HG02623 (cell line): ENCODE data around the gene CERCAM.

Source experiments
- ATAC-seq: cut with Tn5 transposase; IDR thresholded peaks from one replicate; pipeline ENCODE4 v1.9.1; 2021; ENCODE audit warnings: moderate library complexity; ENCODE audit not compliant: unreplicated experiment

CERCAM gene

GRCh38 chr9:128454991-128455390, 34.3 kb downstream of the CERCAM start:
- no peak for ATAC-seq

GRCh38 chr9:128455849-128456612, 35.4 kb downstream of the CERCAM start, which contains the start of gene ODF2:
Gene ODF2 (plus strand): TSS chr9:128456006. CDS start chr9:128456092, 86 bp downstream.
- peak; percentile 83 for ATAC-seq

GRCh38 chr9:128456613-128457061, 36.0 kb downstream of the CERCAM start:
- ATAC-seq = peak; percentile 41

- ATAC-seq = no peak
Measured at GRCh38 chr9:128457207-128457606, 36.5 kb downstream of the CERCAM start.

- ATAC-seq = no peak
Measured at GRCh38 chr9:128459011-128459410, 38.4 kb downstream of the CERCAM start.

- ATAC-seq = no peak
Measured at GRCh38 chr9:128469070-128469469, 48.4 kb downstream of the CERCAM start.

GRCh38 chr9:128470560-128470959, 49.9 kb downstream of the CERCAM start:
- no peak for ATAC-seq

GRCh38 chr9:128473104-128473503, 52.4 kb downstream of the CERCAM start:
- no peak for ATAC-seq

- no peak for ATAC-seq
Measured at GRCh38 chr9:128475867-128476266, 55.2 kb downstream of the CERCAM start.

GRCh38 chr9:128479262-128479661, 58.6 kb downstream of the CERCAM start:
- ATAC-seq = no peak

GRCh38 chr9:128481561-128481960, 60.9 kb downstream of the CERCAM start:
- ATAC-seq = no peak

- no peak for ATAC-seq
Measured at GRCh38 chr9:128482186-128482585, 61.5 kb downstream of the CERCAM start.

GRCh38 chr9:128484686-128485413, 64.2 kb downstream of the CERCAM start:
- ATAC-seq = no peak

- no peak for ATAC-seq
Measured at GRCh38 chr9:128485414-128485855, 64.8 kb downstream of the CERCAM start.

GRCh38 chr9:128486201-128486600, 65.5 kb downstream of the CERCAM start:
- no peak for ATAC-seq
